Measurements from ENCODE around the gene CCDC14.

GRCh38 chr3:123948449-123948848 lies 12.6 kb downstream of the CCDC14 start:
- TF ChIP-seq RCOR1 (IDR thresholded peaks at IDR 0.05; ENCODE audit: insufficient replicate concordance, low read length) (no peak), FOS (IDR thresholded peaks at IDR 0.05; ENCODE audit: low read depth, low read length) (no peak), CTCF (conservative IDR thresholded peaks at IDR 0.05; ENCODE audit: low read depth, low read length) (no peak), POLR2A (IDR thresholded peaks at IDR 0.05; ENCODE audit: low read depth, low read length) (no peak), SMC3 (IDR thresholded peaks at IDR 0.05; ENCODE audit: low read depth, low read length) (no peak)
